HG03159 (cell line): ENCODE data around the gene PDP2.

Source experiments
- ATAC-seq: cut with Tn5 transposase; IDR thresholded peaks from one replicate; pipeline ENCODE4 v1.9.1; 2021; ENCODE audit warnings: mild to moderate bottlenecking, moderate library complexity; ENCODE audit not compliant: unreplicated experiment

PDP2 gene

DNA sequence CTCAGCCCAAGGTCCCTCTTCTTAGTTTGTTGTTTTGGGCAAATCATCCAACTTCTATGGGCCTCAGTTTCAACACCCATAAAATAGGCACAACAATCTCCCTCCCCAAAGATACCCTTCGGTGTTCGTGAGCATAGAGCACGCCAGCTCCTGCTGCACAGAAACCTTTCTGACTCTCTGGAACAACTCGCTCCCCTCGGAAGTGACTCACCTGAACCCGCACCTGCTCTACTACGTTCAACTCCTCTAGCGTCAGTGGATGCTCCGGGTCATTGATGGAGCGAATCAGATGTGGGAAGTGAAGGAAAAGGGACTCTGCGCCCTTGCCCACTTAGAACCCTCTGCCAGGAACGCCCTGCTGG, 53.4 kb downstream of the PDP2 start:
- ATAC-seq: peak; percentile 9

DNA sequence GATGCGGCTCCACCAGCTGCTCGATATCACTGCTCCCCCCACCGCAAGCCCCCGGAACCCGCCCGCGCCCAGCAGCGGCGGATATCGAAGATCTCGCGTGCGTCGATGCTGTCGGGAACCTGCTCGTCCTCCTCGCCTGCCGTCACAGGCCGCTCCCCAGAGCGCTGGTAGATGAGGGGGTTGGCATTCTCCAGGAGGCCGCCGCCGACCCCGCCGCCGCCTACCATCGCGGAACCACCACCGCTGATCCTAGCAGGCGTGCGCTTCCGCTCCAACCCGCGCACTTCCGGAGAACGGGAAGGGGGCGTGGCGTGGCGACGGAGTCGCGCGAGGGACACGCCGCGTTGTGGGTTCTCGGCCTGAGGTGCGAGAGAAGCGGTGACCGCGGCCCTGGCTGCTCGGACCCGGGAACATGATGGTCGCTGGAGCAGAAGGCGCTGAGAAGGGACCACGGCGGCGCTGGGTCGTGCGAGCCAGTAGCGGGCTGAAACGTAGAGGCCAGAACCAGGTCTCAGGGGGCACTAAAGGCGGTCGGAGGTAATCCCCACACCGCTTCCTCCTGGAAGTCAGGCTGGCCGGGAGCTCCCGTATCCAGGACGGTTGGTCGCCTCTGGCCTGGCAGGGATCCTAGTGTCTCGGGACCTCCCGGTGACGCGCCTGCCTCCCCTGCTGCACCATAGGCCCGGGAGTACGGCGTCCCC, 54.0 kb downstream of the PDP2 start, which contains the start of gene CIAO2B:
TSS of gene CIAO2B (minus strand) at position 265 of the 701 bp plus-strand sequence. CDS start at position 227, 38 bp downstream.
- peak; percentile 63 for ATAC-seq

DNA sequence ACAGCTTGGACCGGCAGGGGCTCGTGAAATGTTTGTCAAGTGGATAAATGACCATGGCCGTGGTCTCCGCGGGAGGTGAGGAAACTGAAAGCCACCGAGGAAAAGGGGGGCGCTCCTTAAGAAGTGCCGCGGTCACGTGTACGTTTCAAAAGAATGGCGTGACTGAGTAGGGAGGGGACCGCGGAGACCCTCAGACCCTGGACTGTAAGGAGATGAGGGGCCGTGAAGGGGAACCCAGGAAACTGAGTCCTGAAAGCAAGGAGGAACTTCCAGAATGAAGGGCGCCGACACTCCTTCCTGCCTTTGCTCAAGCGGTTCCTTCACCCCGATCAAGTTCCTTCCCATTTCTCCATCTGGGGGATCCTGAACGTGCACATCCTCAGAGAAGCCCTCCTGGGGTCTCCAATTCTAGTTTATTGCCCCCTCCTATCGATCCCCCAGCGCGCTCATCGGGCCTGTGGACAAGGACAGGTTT, 54.6 kb downstream of the PDP2 start:
- peak; percentile 19 for ATAC-seq

DNA sequence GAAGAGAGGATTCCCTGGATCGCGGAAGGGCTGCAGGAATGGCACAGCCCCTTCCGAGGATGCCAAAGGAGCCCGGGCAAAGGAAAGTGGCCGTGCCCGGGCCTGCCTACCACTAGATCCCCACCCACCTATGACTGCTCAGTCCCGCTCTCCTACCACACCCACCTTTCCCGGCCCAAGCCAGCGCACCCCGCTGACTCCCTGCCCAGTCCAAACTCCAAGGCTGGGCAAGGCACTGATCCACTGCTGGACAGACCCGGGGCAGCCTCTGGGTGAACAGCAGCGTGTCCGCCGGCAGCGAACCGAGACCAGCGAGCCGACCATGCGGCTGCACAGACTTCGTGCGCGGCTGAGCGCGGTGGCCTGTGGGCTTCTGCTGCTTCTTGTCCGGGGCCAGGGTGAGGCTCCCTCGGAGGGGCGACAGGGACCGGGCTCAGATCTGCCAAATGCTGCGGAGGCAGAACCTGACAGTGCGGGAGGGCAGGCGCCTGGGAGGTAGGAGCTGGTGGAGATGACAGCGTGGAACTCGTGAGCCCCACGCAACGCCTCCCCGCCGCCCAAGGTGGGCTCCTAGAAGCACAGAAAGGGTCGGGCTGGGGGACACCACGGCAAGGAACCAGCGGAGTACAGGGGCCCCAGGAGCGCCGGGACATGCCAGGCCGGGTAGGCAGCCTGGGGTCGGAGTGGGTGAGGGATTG, 55.1 kb downstream of the PDP2 start, which contains the start of gene CES2:
TSS of gene CES2 (plus strand) at position 203 of the 698 bp plus-strand sequence. CDS start at position 323, 120 bp downstream.
- ATAC-seq: no peak

DNA sequence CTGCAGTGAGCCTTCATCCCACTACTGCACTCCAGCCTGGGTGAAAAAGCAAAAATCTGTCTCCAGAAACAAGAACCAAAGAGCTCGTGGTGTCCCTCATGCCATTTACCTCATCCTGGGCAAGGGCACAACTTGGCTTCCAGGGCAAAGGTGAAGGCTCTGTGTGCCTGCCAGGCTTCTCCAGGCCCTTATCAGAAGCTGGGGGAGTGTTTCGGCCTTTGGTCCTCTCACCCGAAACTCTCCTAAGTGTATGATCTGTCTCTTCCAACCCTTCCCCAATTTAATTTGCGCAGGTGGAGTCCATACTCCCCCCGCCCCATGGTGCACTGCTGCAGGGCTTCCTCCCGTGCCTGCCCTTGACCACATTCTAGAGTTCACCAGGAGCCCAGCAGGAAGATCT, 56.1 kb downstream of the PDP2 start:
- no peak for ATAC-seq

DNA sequence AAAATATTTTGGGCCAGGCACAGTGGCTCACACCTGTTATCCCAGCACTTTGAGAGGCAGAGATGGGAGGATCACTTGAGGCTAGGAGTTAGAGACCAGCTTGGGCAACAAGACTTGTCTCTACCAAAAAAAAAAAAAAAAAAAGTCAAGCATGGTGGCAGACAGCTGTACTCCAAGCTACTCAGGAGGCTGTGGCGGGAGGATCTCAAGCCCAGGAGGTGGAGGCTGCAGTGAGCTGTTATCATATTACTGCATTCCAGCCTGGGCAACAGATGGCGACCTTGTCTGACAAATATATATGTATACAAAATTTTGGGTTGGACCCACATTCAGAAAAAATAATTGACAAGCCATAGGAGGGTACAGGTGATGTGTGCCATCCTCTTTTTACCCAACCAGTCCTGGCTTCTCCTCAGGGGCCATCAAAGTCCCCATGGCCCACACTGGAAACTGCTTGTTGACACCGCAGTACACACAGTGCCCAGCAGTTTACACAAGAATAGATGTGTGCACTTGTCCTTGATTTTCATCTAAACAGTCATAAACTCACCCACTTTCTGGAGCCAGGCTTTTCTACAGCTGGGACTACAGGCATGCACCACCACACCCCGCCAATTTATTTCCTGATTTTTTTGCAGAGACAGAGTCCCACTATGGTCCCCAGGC, 56.7 kb downstream of the PDP2 start:
- ATAC-seq: no peak

DNA sequence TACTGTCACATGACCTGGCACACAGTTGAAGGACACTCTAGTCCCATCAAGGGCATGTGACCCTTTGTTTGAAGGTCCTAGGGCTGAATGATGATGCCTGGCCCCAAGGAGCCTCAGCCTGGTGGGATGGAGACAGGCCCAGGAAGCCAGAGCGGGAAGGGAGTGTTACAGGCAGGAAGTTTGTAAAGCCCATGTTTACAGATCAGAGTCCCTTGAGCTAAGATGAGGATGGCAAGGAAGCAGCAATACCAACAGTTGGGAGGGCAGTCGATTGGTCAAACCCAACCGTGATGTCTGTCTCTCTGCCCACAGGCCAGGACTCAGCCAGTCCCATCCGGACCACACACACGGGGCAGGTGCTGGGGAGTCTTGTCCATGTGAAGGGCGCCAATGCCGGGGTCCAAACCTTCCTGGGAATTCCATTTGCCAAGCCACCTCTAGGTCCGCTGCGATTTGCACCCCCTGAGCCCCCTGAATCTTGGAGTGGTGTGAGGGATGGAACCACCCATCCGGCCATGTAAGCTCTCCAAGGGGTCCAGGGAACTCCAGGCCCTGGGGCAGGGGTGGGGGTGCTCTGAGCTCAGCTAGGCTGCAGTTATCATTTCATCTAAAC, 57.5 kb downstream of the PDP2 start:
- no peak for ATAC-seq

DNA sequence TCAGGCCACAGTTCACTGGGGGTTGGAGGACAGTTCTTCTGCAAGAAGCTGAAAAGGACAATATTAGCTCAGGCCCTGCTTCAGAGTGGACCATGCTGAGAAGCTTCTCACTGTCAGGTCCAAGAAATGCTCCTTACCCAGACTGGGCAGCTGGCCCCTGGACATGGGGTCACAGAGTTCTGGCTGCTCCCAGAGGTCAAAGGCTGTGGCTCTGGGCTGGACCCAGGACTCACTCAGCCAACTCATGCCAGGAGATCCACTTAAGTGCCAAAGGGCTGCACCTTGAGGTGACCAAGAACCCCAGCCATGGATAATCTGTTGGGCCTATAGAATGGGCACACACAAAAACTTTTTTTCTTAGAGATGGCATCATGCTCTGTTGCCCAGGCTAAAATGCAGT, 59.1 kb downstream of the PDP2 start:
- no peak for ATAC-seq

DNA sequence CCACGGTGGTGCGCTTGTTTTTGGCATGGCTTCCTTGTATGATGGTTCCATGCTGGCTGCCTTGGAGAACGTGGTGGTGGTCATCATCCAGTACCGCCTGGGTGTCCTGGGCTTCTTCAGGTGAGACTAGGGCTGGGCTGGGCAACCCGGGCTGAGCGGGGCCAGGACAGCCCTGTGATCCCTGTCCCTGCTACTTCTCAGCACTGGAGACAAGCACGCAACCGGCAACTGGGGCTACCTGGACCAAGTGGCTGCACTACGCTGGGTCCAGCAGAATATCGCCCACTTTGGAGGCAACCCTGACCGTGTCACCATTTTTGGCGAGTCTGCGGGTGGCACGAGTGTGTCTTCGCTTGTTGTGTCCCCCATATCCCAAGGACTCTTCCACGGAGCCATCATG, 59.9 kb downstream of the PDP2 start:
- ATAC-seq: no peak
